GM23338 (cell line): ENCODE data around the gene EXOC3L1.

Experiments
- CREB1 ChIP-seq: fragments of 250-450 bp; sonication (Bioruptor Pico); IDR thresholded peaks from 2 replicates; pipeline ENCODE4 v1.5.0; 2020; ENCODE audit warnings: low read depth, mild to moderate bottlenecking, moderate library complexity
- CTCF ChIP-seq, 2 experiments: fragments of 200-600 bp in 1 of 2; sonication (generic) in 1 of 2; conservative IDR thresholded peaks; 2 replicates each; pipeline versions ENCODE4 v1.5.1 to v1.6.1; 2016 to 2017; ENCODE audit warnings: antibody characterized with exemption in 2 of 2, low read depth in 2 of 2, mild to moderate bottlenecking in 2 of 2, moderate library complexity in 1 of 2
- ETS1 ChIP-seq: IDR thresholded peaks from 2 replicates; pipeline ENCODE4 v1.6.1; 2016; ENCODE audit warnings: antibody characterized with exemption
- EZH2 ChIP-seq: fragments of 200-600 bp; sonication (generic); IDR thresholded peaks from one replicate; pipeline ENCODE4 v1.8.0; 2017; ENCODE audit warnings: antibody characterized with exemption, mild to moderate bottlenecking, low read depth; ENCODE audit not compliant: unreplicated experiment
- EZH2phosphoT487 ChIP-seq: fragments of 200-600 bp; sonication (generic); IDR thresholded peaks from one replicate; pipeline ENCODE4 v1.8.1; 2018; ENCODE audit warnings: antibody characterized with exemption; ENCODE audit not compliant: unreplicated experiment
- JUNB ChIP-seq: IDR thresholded peaks from one replicate; pipeline ENCODE4 v1.6.1; 2016; ENCODE audit warnings: antibody characterized with exemption; ENCODE audit not compliant: unreplicated experiment
- NANOG ChIP-seq: IDR thresholded peaks from 2 replicates; pipeline ENCODE4 v1.6.1; 2016; ENCODE audit warnings: antibody characterized with exemption, borderline replicate concordance
- POLR2AphosphoS5 ChIP-seq: IDR thresholded peaks from 2 replicates; pipeline ENCODE4 v1.6.1; 2016; ENCODE audit warnings: antibody characterized with exemption, low read depth
- REST ChIP-seq: IDR thresholded peaks from one replicate; pipeline ENCODE4 v1.6.1; 2018; ENCODE audit warnings: antibody characterized with exemption; ENCODE audit not compliant: unreplicated experiment
- STAT1 ChIP-seq: IDR thresholded peaks from one replicate; pipeline ENCODE4 v1.6.1; 2016; ENCODE audit warnings: antibody characterized with exemption; ENCODE audit not compliant: unreplicated experiment
- ZNF114 ChIP-seq: fragments of 250-450 bp; sonication (Bioruptor Pico); IDR thresholded peaks from 2 replicates; pipeline ENCODE4 v1.5.0; 2020; ENCODE audit warnings: mild to moderate bottlenecking, moderate library complexity
- ZNF462 ChIP-seq: fragments of 250-450 bp; sonication (Bioruptor Pico); IDR thresholded peaks from 2 replicates; pipeline ENCODE4 v1.5.0; 2020; ENCODE audit warnings: mild to moderate bottlenecking, moderate library complexity

GRCh38 chr16:67191411-67191994 lies 1.6 kb upstream of the EXOC3L1 start:
- no peak for TF ChIP-seq CTCF (conservative IDR thresholded peaks at IDR 0.05; ENCODE audit: low read depth in 2 of 2)
- no peak for TF ChIP-seq JUNB
- TF ChIP-seq EZH2phosphoT487 = no peak
- TF ChIP-seq REST = no peak
- no peak for TF ChIP-seq POLR2AphosphoS5
- TF ChIP-seq ZNF114 = no peak
- no peak for TF ChIP-seq EZH2
- TF ChIP-seq STAT1 = no peak
- TF ChIP-seq CREB1 (CRISPR knock-in tag) = no peak
- no peak for TF ChIP-seq ETS1
- no peak for TF ChIP-seq ZNF462 (CRISPR knock-in tag)
- TF ChIP-seq NANOG = no peak
